ENCODE results near the gene PIP5K1A.
"Not testable (repeated sequence)": the region's sequence is repeated elsewhere in the genome, so short reads cannot be mapped to it uniquely, and the experiment has no call there.

PIP5K1A gene

GRCh38 chr1:151259351-151259750 is 61.0 kb downstream of the PIP5K1A start:
- peak in 1 of 2 experiments; percentile 13 for DNase-seq

- DNase-seq, result no peak
Observed at GRCh38 chr1:151265446-151266236, 67.3 kb downstream of the PIP5K1A start.

- DNase-seq, result no peak
Observed at GRCh38 chr1:151266315-151266714, 68.0 kb downstream of the PIP5K1A start.

- DNase-seq, result no peak
Observed at GRCh38 chr1:151266821-151267220, 68.5 kb downstream of the PIP5K1A start.

GRCh38 chr1:151267760-151268159 is 69.4 kb downstream of the PIP5K1A start:
- DNase-seq, result no peak

- no peak for DNase-seq
Observed at GRCh38 chr1:151273924-151274466, 75.6 kb downstream of the PIP5K1A start.

- DNase-seq, result not testable (repeated sequence)
Observed at GRCh38 chr1:151275341-151275740, 77.0 kb downstream of the PIP5K1A start.

GRCh38 chr1:151277249-151277648 is 78.9 kb downstream of the PIP5K1A start:
- no peak for DNase-seq

GRCh38 chr1:151281225-151281968 is 83.0 kb downstream of the PIP5K1A start:
- DNase-seq, result peak; percentile 99

GRCh38 chr1:151281969-151282882 is 83.9 kb downstream of the PIP5K1A start, which contains the start of gene ZNF687:
Gene ZNF687, plus strand, starts transcription at chr1:151282299. Its CDS starts 3,993 bp downstream, at chr1:151286292.
- peak; percentile 100 for DNase-seq

GRCh38 chr1:151282883-151283725 is 84.8 kb downstream of the PIP5K1A start:
- DNase-seq, result no peak

- no peak for DNase-seq
Observed at GRCh38 chr1:151284013-151284577, 85.7 kb downstream of the PIP5K1A start.

- no peak for DNase-seq
Observed at GRCh38 chr1:151286619-151287340, 88.4 kb downstream of the PIP5K1A start.

GRCh38 chr1:151287341-151287699 is 89.0 kb downstream of the PIP5K1A start:
- DNase-seq, result no peak

GRCh38 chr1:151287767-151288500 is 89.6 kb downstream of the PIP5K1A start:
- no peak for DNase-seq

GRCh38 chr1:151288502-151288901 is 90.2 kb downstream of the PIP5K1A start:
- DNase-seq, result no peak

GRCh38 chr1:151289080-151289935 is 91.0 kb downstream of the PIP5K1A start:
- no peak for DNase-seq

- DNase-seq, result no peak
Observed at GRCh38 chr1:151289991-151290708, 91.8 kb downstream of the PIP5K1A start.

Measured in NCI-H2081 (cell line).